SU-DHL-6 (cell line): ENCODE results near the gene DPP9.

Experiments used
- CTCF ChIP-seq: fragments of 200-600 bp; sonication (generic); IDR thresholded peaks from one replicate; pipeline ENCODE4 v1.5.1; 2017; ENCODE audit warnings: antibody characterized with exemption, mild to moderate bottlenecking, low read length, moderate library complexity; ENCODE audit not compliant: insufficient read depth, poor library complexity, severe bottlenecking
- EZH2phosphoT487 ChIP-seq: fragments of 200-600 bp; sonication (generic), shearing (Covaris generic); conservative IDR thresholded peaks from 2 replicates; pipeline ENCODE4 v1.6.1; 2018; ENCODE audit warnings: mild to moderate bottlenecking, antibody characterized with exemption, low read length, moderate library complexity, mixed read lengths

GRCh38 chr19:4652075-4652474 lies 71.6 kb downstream of the DPP9 start:
- TF ChIP-seq CTCF: no peak
- TF ChIP-seq EZH2phosphoT487: no peak
